Bone marrow (tissue), 2 donors: ENCODE results near the gene SIAH1.
"Not testable (repeated sequence)": the region's sequence is repeated elsewhere in the genome, so short reads cannot be mapped to it uniquely, and the experiment has no call there.

Experiments used
- DNase-seq, 2 donors: peaks; one replicate each; lab custom pipeline; 2025; lab: John Stamatoyannopoulos, UW

SIAH1 gene

GRCh38 chr16:48332978-48333377, 52.2 kb downstream of the SIAH1 start:
- no peak for DNase-seq

- no peak for DNase-seq
Observed at GRCh38 chr16:48330841-48331192, 54.4 kb downstream of the SIAH1 start.

- no peak for DNase-seq
Observed at GRCh38 chr16:48330189-48330840, 54.9 kb downstream of the SIAH1 start.

- DNase-seq = no peak
Observed at GRCh38 chr16:48329138-48329537, 56.1 kb downstream of the SIAH1 start.

- DNase-seq = no peak
Observed at GRCh38 chr16:48326915-48327314, 58.3 kb downstream of the SIAH1 start.

- DNase-seq = no peak
Observed at GRCh38 chr16:48323783-48324775, 61.1 kb downstream of the SIAH1 start.

- no peak for DNase-seq
Observed at GRCh38 chr16:48321317-48322036, 63.7 kb downstream of the SIAH1 start.

GRCh38 chr16:48318630-48319029, 66.6 kb downstream of the SIAH1 start:
- peak in 1 of 2 donors; percentile 53 for DNase-seq

GRCh38 chr16:48317614-48318315, 67.4 kb downstream of the SIAH1 start:
- DNase-seq = peak in 1 of 2 donors; percentile 66

- no peak for DNase-seq
Observed at GRCh38 chr16:48317026-48317425, 68.2 kb downstream of the SIAH1 start.

GRCh38 chr16:48313905-48314304, 71.3 kb downstream of the SIAH1 start:
- not testable (repeated sequence) for DNase-seq

GRCh38 chr16:48310908-48311641, 74.1 kb downstream of the SIAH1 start:
- DNase-seq = no peak
